ENCODE measurements around the gene AWAT2.

GRCh38 chrX:70049925-70050324 lies at the start of gene AWAT2:
- no peak for TF ChIP-seq EZH2phosphoT487 (IDR thresholded peaks at IDR 0.05; ENCODE audit: low read depth, severe bottlenecking, unreplicated experiment)
- TF ChIP-seq CTCF (IDR thresholded peaks at IDR 0.05; ENCODE audit: poor library complexity): no peak
- TF ChIP-seq EZH2 (IDR thresholded peaks at IDR 0.05; ENCODE audit: borderline replicate concordance): no peak
